OCI-LY1 (cell line): ENCODE measurements around the gene GMDS.

ENCODE experiments used
- H2AFZ ChIP-seq: fragments of 200-600 bp; sonication (generic), shearing (Covaris generic); 2 replicates; pipeline ENCODE4 v1.6.0; 2014; ENCODE audit warnings: antibody characterized with exemption, mild to moderate bottlenecking, low read length
- H3F3A ChIP-seq: fragments of 200-600 bp; sonication (generic), shearing (Covaris generic); 2 replicates; pipeline ENCODE4 v1.6.0; 2014; ENCODE audit warnings: mild to moderate bottlenecking, antibody characterized with exemption, low read length, moderate library complexity; ENCODE audit not compliant: insufficient read depth
- H3K27ac ChIP-seq: fragments of 200-600 bp; sonication (generic); 2 replicates; pipeline ENCODE4 v1.5.1; 2014; ENCODE audit warnings: low read length, mixed run types, mild to moderate bottlenecking, low read depth; ENCODE audit not compliant: poor library complexity, severe bottlenecking
- H3K27me3 ChIP-seq: fragments of 200-600 bp; sonication (generic); 2 replicates; pipeline ENCODE4 v1.6.0; 2014; ENCODE audit warnings: antibody characterized with exemption, mild to moderate bottlenecking, low read length, moderate library complexity; ENCODE audit not compliant: insufficient read depth
- H3K36me3 ChIP-seq: fragments of 200-600 bp; sonication (generic); 2 replicates; pipeline ENCODE4 v1.6.1; 2014; ENCODE audit warnings: mild to moderate bottlenecking, antibody characterized with exemption, low read length, moderate library complexity, mixed read lengths; ENCODE audit not compliant: insufficient read depth
- H3K4me1 ChIP-seq: fragments of 200-600 bp; sonication (generic); 2 replicates; pipeline ENCODE4 v1.5.1; 2014; ENCODE audit warnings: mild to moderate bottlenecking, low read length, moderate library complexity; ENCODE audit not compliant: insufficient read depth, severe bottlenecking
- H3K4me2 ChIP-seq: fragments of 200-600 bp; sonication (generic), shearing (Covaris generic); 2 replicates; pipeline ENCODE4 v1.6.1; 2014; ENCODE audit warnings: low read length
- H3K4me3 ChIP-seq: fragments of 200-600 bp; sonication (generic); 2 replicates; pipeline ENCODE4 v1.5.1; 2014; ENCODE audit warnings: low read length, low read depth, mild to moderate bottlenecking, mixed read lengths; ENCODE audit not compliant: poor library complexity, severe bottlenecking
- H3K79me2 ChIP-seq: fragments of 200-600 bp; shearing (Covaris generic); 2 replicates; pipeline ENCODE4 v1.6.1; 2016; ENCODE audit warnings: mixed run types, low read length, mixed read lengths; ENCODE audit not compliant: insufficient read depth
- H3K9ac ChIP-seq: fragments of 200-600 bp; sonication (generic), shearing (Covaris generic); 2 replicates; pipeline ENCODE4 v1.6.1; 2014; ENCODE audit warnings: mild to moderate bottlenecking, low read length, mixed read lengths
- H3K9me2 ChIP-seq: fragments of 200-600 bp; sonication (generic), shearing (Covaris generic); 2 replicates; pipeline ENCODE4 v1.6.1; 2014; ENCODE audit warnings: low read depth, mild to moderate bottlenecking, low read length, mixed read lengths
- H3K9me3 ChIP-seq: fragments of 200-600 bp; shearing (Covaris generic); 2 replicates; pipeline ENCODE4 v1.6.1; 2014; ENCODE audit warnings: low read length, mixed read lengths
- H4K20me1 ChIP-seq: fragments of 200-600 bp; sonication (generic), shearing (Covaris generic); 2 replicates; pipeline ENCODE4 v1.6.0; 2016; ENCODE audit warnings: mild to moderate bottlenecking, low read length; ENCODE audit not compliant: insufficient read depth
- CTCF ChIP-seq: fragments of 200-600 bp; sonication (generic), shearing (Covaris generic); IDR thresholded peaks from 2 replicates; pipeline ENCODE4 v1.5.1; 2017; ENCODE audit warnings: mild to moderate bottlenecking, antibody characterized with exemption, low read length, moderate library complexity, mixed read lengths
- EZH2 ChIP-seq: fragments of 200-600 bp; sonication (generic), shearing (Covaris generic); IDR thresholded peaks from 2 replicates; pipeline ENCODE4 v1.8.0; 2017; ENCODE audit warnings: borderline replicate concordance, mixed run types, mild to moderate bottlenecking, antibody characterized with exemption, low read length, moderate library complexity, mixed read lengths

Gene GMDS

DNA sequence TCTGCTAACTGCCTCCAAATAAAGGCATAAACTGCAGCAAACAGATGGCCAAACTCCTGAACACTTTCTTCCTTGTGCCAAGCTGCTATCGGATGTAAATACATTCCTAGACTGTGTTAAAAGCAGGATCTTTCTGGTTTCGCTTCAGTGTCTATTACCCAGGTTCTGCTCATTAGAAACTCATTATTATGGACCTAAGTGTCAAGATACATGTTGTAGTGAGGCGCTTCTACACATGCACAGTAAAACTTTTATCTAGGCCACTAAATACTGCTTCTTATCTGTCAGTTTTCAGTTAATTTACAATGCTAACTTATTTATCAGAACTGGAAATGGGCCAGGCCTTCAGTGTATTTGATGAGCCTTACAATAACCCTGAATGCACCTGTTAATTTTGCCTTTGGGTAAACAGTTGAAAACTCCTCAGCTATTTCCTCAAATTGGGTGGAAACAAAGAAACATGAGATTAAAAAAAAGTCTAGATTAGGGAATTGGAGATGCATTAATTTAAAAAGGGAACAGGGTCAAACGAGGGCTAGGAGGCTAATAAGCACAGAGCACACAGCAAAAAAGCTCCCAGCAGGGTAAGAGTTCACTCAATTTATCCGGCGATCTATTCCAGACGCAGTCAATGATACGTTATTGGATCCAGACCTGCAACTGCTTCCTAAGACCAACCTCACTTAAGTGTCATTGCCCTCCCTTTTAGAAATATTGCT is 395.1 kb downstream of the GMDS start:
- H2AFZ ChIP-seq: no peak overlapping the region
- TF ChIP-seq EZH2: no peak
- no peak for TF ChIP-seq CTCF
- peak overlapping the region; percentile 8; the same call in 1 of the 2 replicates for H3K4me2 ChIP-seq
- no peak overlapping the region for H3K4me3 ChIP-seq
- no peaks in the 10 kb centered on the region for H3K79me2 ChIP-seq
- H3K27ac ChIP-seq: peak overlapping the region; percentile 95
- H3F3A ChIP-seq: no peaks in the 10 kb centered on the region
- H3K36me3 ChIP-seq: no peaks in the 10 kb centered on the region; the same call in 1 of the 2 replicates
- H3K27me3 ChIP-seq: no peaks in the 10 kb centered on the region
- H3K9ac ChIP-seq: peak overlapping the region; percentile 20; the same call in 1 of the 2 replicates
- H3K9me2 ChIP-seq: no peaks in the 10 kb centered on the region
- H3K9me3 ChIP-seq: 0 out of 2 replicates have a peak, but pooled peaks cover 4% of the 10 kb centered on the region
- H4K20me1 ChIP-seq: no peaks in the 10 kb centered on the region
- H3K4me1 ChIP-seq: peaks cover 65% of the 10 kb centered on the region

DNA sequence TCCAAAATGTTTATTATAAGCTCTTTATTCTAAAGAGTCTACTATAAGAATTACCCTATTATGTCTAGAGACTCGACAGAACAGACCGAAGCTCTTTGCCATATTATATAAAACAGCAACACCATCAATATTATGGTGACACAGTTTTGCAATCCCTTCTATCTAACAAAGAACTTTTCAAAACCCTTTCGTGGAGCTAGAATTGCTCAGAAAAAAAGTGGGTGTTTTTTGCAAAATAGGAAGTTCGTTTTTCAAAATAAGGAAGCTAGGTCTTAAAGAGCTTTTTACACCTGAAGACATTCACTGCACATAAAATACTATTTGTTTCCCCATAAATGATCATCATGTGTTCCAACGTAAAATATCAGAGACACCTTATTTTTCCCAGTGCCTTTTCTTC is 395.7 kb downstream of the GMDS start:
- Histone ChIP-seq H3K27me3 (no peaks in the 10 kb centered on the region), H2AFZ (no peak overlapping the region), H3K9ac (peak overlapping the region; percentile 20; the same call in 1 of the 2 replicates), H3K9me2 (no peaks in the 10 kb centered on the region), H4K20me1 (no peaks in the 10 kb centered on the region), H3K4me2 (peak overlapping the region; percentile 8; the same call in 1 of the 2 replicates), H3F3A (no peaks in the 10 kb centered on the region), H3K36me3 (no peaks in the 10 kb centered on the region; the same call in 1 of the 2 replicates), H3K79me2 (no peaks in the 10 kb centered on the region), H3K27ac (peak overlapping the region; percentile 95), H3K9me3 (0 out of 2 replicates have a peak, but pooled peaks cover 7% of the 10 kb centered on the region), H3K4me1 (peaks cover 59% of the 10 kb centered on the region), H3K4me3 (no peak overlapping the region)
- TF ChIP-seq EZH2 (no peak), CTCF (no peak)

GRCh38 chr6:1848752-1849151 is 396.7 kb downstream of the GMDS start:
- H3K27me3 ChIP-seq: no peaks in the 10 kb centered on the region
- no peaks in the 10 kb centered on the region for H3K9me2 ChIP-seq
- H3K4me1 ChIP-seq: peaks cover 50% of the 10 kb centered on the region
- peak; percentile 56 for TF ChIP-seq CTCF
- TF ChIP-seq EZH2: no peak
- H4K20me1 ChIP-seq: no peaks in the 10 kb centered on the region
- no peak overlapping the region for H3K4me3 ChIP-seq
- H3K9me3 ChIP-seq: 0 out of 2 replicates have a peak, but pooled peaks cover 7% of the 10 kb centered on the region
- peak overlapping the region; percentile 95 for H3K27ac ChIP-seq
- no peaks in the 10 kb centered on the region; the same call in 1 of the 2 replicates for H3K36me3 ChIP-seq
- no peaks in the 10 kb centered on the region for H3F3A ChIP-seq
- no peaks in the 10 kb centered on the region for H3K79me2 ChIP-seq
- H3K4me2 ChIP-seq: no peak overlapping the region
- H3K9ac ChIP-seq: peak overlapping the region; percentile 0; the same call in 1 of the 2 replicates
- H2AFZ ChIP-seq: no peak overlapping the region
